ENCODE measurements around the gene SNAI1. TPM values are rescaled to one million over a fixed set of nuclear protein-coding genes. Genes with fewer than 3 reads are reported as not detected.

The SNAI1 gene
- total and polyA plus RNA-seq, 2 of the 4 experiments (the other 2 are of a cell fraction) = 0.54 to 13.7 TPM

DNA sequence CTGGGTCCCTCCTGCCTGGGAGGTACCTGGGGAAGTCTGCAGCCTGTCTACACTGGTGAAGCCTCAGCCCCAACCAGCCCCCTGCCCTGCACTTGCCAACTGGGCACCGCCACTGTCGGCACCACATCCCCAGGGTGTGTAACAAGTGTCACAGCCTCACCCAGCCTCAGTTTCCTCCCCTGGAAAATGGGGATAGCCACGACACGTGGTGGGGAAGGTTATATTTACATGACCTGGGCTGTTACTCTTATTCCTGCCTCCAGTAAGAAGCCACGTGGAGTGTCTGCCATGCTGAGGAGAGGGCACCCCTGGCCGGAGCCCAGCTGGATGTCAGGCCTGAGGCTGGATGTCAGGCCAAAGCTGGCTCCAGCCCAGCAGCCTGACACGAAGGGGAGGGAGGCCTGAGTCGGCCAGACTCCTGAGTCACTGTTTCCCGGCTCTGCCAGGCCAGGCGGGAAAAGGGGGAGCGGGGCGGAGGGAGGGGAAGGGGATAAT is 44.9 kb downstream of the SNAI1 start:
- no peak overlapping the region for H3K4me3 ChIP-seq (ENCODE audit: insufficient read depth, low read depth, low read length)
- peak overlapping the region; percentile 95 for H2AK9ac ChIP-seq (replicated peaks; ENCODE audit: low read depth, low read length, poor library complexity)
- H3K36me3 ChIP-seq (ENCODE audit: control insufficient read depth, insufficient read depth, low read length) = no peaks in the 10 kb centered on the region
- WGBS, 2 experiments (ENCODE audit: extremely low coverage in 2 of 2, insufficient read length in 1 of 2) = 0% methylated on average over 1 of the region's 12 CpGs; no CpG with 5 or more reads in 1 of the 2 experiments
- H2BK20ac ChIP-seq (ENCODE audit: low read depth, low read length) = peak overlapping the region; percentile 91
- H3K56ac ChIP-seq (ENCODE audit: extremely low read depth, insufficient read depth, low read length) = no peak overlapping the region; the same call in 1 of the 2 replicates
- peak overlapping the region; percentile 24 for H4K5ac ChIP-seq (ENCODE audit: low read depth, low read length)
- dilution Hi-C loops (cut with HindIII; ENCODE audit: low sequenced_read_pairs, unreplicated experiment) (no loop called here), intact Hi-C loops (cut with micrococcal nuclease) (no loop called here), in situ Hi-C loops (cut with MboI; ENCODE audit: low sequenced_read_pairs) (no loop called here)
- no peaks in the 10 kb centered on the region for H4K20me1 ChIP-seq (ENCODE audit: insufficient read depth, low read length)
- no peaks in the 10 kb centered on the region for H3K27me3 ChIP-seq (ENCODE audit: control insufficient read depth, insufficient read depth, low read length)
- peak overlapping the region; percentile 30; the same call in 1 of the 2 replicates for H3K14ac ChIP-seq (replicated peaks; ENCODE audit: low read depth, low read length)
- TF ChIP-seq CHD1 (IDR thresholded peaks at IDR 0.05; ENCODE audit: low read depth, low read length) (no peak), BHLHE40 (IDR thresholded peaks at IDR 0.05; ENCODE audit: low read depth, low read length) (no peak), RFX5 (IDR thresholded peaks at IDR 0.05; ENCODE audit: low read depth, low read length) (no peak), MXI1 (IDR thresholded peaks at IDR 0.05; ENCODE audit: borderline replicate concordance, low read depth, low read length) (peak; percentile 95), FOS (IDR thresholded peaks at IDR 0.05; ENCODE audit: low read depth, low read length) (peak; percentile 80), RCOR1 (IDR thresholded peaks at IDR 0.05; ENCODE audit: insufficient replicate concordance, low read length) (peak; percentile 38), MAFK (IDR thresholded peaks at IDR 0.05; ENCODE audit: low read depth, low read length) (no peak), POLR2A (IDR thresholded peaks at IDR 0.05; ENCODE audit: low read depth, low read length) (no peak), RAD21 (IDR thresholded peaks at IDR 0.05; ENCODE audit: low read length) (no peak), CEBPB (IDR thresholded peaks at IDR 0.05; ENCODE audit: low read depth, low read length) (no peak), MAZ (IDR thresholded peaks at IDR 0.05; ENCODE audit: borderline replicate concordance, low read depth, low read length) (peak; percentile 84), SMC3 (IDR thresholded peaks at IDR 0.05; ENCODE audit: low read depth, low read length) (no peak), NFE2L2 (IDR thresholded peaks at IDR 0.05; ENCODE audit: low read depth, low read length) (peak; percentile 80)
- TF ChIP-seq, protein P1, sequence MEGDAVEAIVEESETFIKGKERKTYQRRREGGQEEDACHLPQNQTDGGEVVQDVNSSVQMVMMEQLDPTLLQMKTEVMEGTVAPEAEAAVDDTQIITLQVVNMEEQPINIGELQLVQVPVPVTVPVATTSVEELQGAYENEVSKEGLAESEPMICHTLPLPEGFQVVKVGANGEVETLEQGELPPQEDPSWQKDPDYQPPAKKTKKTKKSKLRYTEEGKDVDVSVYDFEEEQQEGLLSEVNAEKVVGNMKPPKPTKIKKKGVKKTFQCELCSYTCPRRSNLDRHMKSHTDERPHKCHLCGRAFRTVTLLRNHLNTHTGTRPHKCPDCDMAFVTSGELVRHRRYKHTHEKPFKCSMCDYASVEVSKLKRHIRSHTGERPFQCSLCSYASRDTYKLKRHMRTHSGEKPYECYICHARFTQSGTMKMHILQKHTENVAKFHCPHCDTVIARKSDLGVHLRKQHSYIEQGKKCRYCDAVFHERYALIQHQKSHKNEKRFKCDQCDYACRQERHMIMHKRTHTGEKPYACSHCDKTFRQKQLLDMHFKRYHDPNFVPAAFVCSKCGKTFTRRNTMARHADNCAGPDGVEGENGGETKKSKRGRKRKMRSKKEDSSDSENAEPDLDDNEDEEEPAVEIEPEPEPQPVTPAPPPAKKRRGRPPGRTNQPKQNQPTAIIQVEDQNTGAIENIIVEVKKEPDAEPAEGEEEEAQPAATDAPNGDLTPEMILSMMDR (conservative IDR thresholded peaks at IDR 0.05; ENCODE audit: low read depth, low read length) = no peak
- TF ChIP-seq, protein P2, sequence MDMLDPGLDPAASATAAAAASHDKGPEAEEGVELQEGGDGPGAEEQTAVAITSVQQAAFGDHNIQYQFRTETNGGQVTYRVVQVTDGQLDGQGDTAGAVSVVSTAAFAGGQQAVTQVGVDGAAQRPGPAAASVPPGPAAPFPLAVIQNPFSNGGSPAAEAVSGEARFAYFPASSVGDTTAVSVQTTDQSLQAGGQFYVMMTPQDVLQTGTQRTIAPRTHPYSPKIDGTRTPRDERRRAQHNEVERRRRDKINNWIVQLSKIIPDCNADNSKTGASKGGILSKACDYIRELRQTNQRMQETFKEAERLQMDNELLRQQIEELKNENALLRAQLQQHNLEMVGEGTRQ (IDR thresholded peaks at IDR 0.05; ENCODE audit: low read depth, low read length) = peak; percentile 73
- TF ChIP-seq, protein P3, sequence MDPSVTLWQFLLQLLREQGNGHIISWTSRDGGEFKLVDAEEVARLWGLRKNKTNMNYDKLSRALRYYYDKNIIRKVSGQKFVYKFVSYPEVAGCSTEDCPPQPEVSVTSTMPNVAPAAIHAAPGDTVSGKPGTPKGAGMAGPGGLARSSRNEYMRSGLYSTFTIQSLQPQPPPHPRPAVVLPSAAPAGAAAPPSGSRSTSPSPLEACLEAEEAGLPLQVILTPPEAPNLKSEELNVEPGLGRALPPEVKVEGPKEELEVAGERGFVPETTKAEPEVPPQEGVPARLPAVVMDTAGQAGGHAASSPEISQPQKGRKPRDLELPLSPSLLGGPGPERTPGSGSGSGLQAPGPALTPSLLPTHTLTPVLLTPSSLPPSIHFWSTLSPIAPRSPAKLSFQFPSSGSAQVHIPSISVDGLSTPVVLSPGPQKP (IDR thresholded peaks at IDR 0.05; ENCODE audit: borderline replicate concordance, low read depth, low read length) = no peak
- no peaks in the 10 kb centered on the region for H3K9me3 ChIP-seq (ENCODE audit: control insufficient read depth, insufficient read depth, low read length)
- peaks cover 20% of the 10 kb centered on the region for H3K9me1 ChIP-seq (ENCODE audit: insufficient read depth, low read length)
- peaks cover 18% of the 10 kb centered on the region for H3K4me1 ChIP-seq (ENCODE audit: control insufficient read depth, insufficient read depth, low read length)
- H3K23ac ChIP-seq (ENCODE audit: low read depth, low read length) = no peak overlapping the region
- DNase-seq (peak; percentile 92), ATAC-seq (ENCODE audit: low read depth) (peak; percentile 78)
- H2AK5ac ChIP-seq (ENCODE audit: low read depth, low read length) = peak overlapping the region; percentile 95
- H3K18ac ChIP-seq (ENCODE audit: low read depth, low read length) = peak overlapping the region; percentile 36; the same call in 1 of the 2 replicates
- peak overlapping the region; percentile 44; the same call in 1 of the 2 replicates for H3K27ac ChIP-seq (ENCODE audit: insufficient read depth, low read length)
- BruUV-seq (replicated peaks) = no TSS peak
- H3K9ac ChIP-seq (ENCODE audit: low read depth, low read length) = no peak overlapping the region
- H4K91ac ChIP-seq (ENCODE audit: insufficient read depth, low read depth, low read length) = peak overlapping the region; percentile 93
- H3K4me2 ChIP-seq (ENCODE audit: low read depth, low read length) = no peak overlapping the region
- peak overlapping the region; percentile 28 to 80; a peak in 2 of 4 replicates for H4K8ac ChIP-seq (ENCODE audit: low read depth in 2 of 2, low read length in 2 of 2)
- ChIA-PET CTCF (no interaction called here), POLR2A (ENCODE audit: unreplicated experiment) (interaction anchor here (0.7 kb wide), 1 partner anchor 126 kb away, joined by 6 read pairs; no protein-coding TSS in a partner anchor)
- peak overlapping the region; percentile 75 for H2BK5ac ChIP-seq (ENCODE audit: low read depth, low read length, poor library complexity, severe bottlenecking)
- H2BK15ac ChIP-seq (ENCODE audit: low read depth, low read length) = peak overlapping the region; percentile 58
- peak overlapping the region; percentile 64 for H2AFZ ChIP-seq (replicated peaks; ENCODE audit: low read length, poor library complexity)
- H2BK120ac ChIP-seq (ENCODE audit: low read depth, low read length) = peak overlapping the region; percentile 83
- no peaks in the 10 kb centered on the region; a peak in 1 of 4 replicates for H3K79me1 ChIP-seq (ENCODE audit: low read depth in 1 of 2, low read length in 2 of 2)
- H3K4ac ChIP-seq (ENCODE audit: low read depth, low read length) = peak overlapping the region; percentile 96

Measured in IMR-90 (cell line).